HG03442 (cell line): ENCODE results near the gene POLN.

ENCODE experiments used
- ATAC-seq: cut with Tn5 transposase; IDR thresholded peaks from one replicate; pipeline ENCODE4 v1.9.1; 2021; ENCODE audit warnings: mild to moderate bottlenecking, moderate library complexity; ENCODE audit not compliant: unreplicated experiment

POLN gene

DNA sequence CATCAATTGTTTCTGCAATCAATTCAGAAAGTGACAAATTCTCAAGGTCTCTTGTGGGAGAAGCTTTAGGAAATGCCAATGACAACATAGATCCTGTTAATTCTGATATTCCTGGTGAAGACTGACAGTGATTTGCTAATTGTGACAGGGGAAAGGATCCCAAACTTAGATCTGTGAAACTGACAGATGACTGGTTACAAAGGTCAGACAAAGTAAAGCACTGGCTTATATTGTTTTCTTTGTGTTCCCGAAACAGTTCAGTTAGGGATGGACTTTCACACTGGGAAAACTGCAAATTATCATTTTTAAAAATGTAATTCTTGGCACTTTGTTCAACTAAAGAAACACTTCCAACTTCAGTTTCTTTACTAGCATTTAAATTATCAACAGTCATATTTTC is 152.7 kb downstream of the POLN start:
- no peak for ATAC-seq

DNA sequence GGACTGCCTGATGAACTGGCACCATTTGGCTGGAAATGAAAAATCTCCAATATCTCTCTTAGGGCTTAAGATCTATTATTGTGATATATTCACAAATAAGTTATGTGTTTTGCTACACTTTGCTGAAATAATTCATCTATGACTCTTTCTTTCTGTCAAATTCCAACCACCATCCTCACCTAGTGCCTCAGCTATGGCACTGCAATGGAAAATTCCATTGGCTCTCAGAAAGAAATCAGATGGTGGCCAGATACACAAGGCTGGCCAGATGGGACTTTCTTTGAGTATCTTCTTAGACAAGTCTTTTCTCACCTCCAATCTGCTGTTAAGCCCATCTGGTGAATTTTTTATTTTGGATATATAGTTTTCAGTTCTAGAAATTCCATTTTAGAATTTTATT is 154.8 kb downstream of the POLN start:
- ATAC-seq, result no peak

DNA sequence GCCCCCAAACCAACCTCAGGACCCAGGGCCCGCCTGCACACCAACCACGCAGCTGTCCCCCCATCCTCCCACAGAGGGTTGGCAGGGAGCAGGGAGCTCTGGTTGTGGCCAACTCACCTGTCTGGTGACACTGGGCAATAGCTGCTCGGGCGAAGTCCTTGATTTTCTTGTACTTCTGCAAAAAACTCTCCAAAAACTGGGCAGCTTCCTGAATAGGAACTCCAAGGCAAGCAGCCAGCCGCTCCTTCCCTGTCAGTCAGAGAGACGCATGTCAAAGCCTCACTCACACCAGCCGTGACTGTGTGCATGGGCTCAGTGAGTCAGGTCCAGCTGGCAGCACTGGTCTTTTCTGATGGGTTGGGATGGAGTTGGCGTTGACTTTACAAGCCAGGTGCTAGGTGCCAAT is 156.4 kb downstream of the POLN start:
- ATAC-seq, result no peak

DNA sequence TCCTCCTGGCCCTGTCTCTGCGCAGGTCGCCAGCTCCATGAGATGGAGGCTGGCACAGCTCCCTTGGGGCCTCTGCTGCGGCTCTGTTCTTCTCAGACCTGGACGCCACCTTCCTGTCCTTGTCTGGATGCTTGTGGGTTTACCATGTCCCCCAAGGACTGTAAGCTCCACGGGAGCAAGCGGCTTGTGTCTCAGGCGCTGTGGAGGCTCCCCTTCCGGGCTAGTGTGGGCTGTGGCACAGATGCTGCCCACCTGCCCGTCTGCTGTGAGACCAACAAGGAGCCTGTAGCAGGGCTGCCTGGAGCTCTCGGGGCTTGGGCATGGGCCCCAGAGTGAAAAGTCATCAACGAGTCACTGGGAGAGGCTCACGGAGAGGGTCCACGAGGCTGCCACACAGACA is 157.6 kb downstream of the POLN start:
- no peak for ATAC-seq

DNA sequence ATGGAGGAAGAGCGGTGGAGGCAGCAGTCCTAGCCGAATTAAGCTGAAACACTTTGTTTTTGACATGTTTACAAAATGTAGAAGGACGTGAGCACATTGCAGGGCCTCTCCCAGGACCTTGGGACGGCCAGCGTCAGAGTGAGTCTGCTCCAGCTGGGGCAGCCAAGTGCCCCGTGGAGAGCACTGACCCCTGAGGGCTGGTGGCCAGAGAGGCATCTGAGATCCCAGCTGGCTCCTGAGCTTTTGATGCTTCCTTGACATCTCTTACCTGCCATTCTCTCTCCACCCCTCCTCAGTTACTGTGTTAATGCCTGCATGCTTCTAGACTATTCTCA is 158.1 kb downstream of the POLN start:
- no peak for ATAC-seq

DNA sequence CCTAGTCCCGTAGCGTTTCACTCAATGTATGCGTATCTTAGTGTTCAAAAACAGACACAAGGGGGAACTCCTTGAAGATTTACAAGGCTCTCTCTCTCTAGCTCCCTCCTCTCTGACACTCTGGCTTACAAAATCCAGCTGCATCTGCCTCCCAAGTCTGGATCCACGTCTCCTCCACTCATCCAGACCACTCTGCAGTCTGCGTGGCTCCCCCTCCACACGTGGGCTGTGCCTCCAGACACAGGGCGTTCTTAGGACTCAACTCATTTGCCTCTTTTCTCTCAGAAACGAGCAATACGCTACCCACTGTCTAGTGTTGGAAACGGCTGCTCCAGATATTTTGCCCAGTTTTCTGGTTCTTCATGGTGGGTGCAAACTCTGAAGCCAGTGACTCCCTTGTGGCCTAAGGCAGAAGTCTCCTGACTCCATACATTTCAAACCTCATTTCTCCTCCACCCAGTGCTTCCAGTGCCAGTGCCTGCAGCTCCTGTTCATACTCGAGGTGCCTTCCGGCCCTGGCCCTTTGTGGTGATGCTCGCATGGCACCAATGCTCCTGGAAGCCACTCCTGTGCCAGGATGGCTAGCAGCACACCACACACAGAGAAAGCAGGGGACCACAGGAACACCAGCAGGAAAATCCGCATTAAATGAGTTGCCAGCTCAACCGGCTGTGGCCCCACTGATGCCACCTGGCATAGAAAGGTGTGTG is 158.7 kb downstream of the POLN start:
- no peak for ATAC-seq

DNA sequence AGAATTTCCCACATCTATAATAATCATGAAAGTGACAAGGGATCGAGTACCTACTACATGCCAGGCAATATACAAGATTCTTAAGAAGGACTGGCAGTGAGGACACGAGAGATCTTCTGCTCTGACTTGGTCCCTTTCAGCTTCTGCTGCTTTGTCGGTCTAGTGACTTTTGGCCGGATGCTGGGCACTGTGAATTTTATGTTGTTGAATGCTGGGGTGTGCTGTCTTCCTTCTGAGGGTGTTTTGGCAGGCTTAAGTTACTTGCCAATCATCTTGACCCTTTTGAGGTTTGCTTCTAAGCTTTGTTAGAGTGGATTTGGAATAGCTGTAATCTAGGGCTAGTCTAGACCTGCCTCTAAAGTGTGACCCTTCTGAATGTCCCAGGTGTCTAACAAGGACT is 159.3 kb downstream of the POLN start:
- ATAC-seq, result no peak

DNA sequence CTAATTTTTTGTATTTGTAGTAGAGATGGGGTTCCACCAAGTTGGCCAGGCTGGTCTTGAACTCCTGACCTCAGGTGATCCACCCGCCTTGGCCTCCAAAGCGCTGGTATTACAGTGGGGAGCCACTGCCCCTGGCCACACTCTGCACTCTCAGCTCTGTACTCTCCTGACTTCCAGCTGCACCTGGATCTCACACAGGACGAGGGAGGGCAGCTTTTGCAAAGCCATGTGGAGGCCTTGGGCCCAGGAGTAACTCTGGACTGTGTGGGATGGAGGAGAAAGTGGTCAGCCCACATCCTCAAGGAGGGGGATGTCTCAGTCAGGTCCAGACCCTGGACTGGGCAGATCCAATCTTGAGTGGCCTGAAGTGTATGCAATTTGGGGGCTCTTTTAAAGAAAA is 159.8 kb downstream of the POLN start:
- ATAC-seq, result no peak

DNA sequence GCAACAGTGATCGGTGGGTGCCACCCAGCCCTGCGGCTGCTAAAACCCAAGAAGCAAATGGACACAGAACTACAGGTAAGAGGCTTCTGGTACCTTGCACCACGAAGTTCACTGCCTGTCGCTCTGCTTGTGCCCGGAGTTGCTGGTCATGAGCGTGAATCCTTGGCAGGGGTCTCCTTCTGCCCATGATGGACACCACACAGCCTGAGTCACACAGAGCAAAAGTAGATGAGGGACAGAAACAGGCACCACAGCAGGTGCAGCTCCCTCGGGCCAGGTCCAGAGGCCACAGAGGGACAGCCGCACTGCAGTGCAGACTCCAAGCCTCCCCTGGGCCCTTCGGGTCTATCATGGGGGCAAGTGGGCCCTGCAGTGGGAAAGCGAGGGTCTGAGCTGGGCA is 160.4 kb downstream of the POLN start:
- ATAC-seq, result no peak

DNA sequence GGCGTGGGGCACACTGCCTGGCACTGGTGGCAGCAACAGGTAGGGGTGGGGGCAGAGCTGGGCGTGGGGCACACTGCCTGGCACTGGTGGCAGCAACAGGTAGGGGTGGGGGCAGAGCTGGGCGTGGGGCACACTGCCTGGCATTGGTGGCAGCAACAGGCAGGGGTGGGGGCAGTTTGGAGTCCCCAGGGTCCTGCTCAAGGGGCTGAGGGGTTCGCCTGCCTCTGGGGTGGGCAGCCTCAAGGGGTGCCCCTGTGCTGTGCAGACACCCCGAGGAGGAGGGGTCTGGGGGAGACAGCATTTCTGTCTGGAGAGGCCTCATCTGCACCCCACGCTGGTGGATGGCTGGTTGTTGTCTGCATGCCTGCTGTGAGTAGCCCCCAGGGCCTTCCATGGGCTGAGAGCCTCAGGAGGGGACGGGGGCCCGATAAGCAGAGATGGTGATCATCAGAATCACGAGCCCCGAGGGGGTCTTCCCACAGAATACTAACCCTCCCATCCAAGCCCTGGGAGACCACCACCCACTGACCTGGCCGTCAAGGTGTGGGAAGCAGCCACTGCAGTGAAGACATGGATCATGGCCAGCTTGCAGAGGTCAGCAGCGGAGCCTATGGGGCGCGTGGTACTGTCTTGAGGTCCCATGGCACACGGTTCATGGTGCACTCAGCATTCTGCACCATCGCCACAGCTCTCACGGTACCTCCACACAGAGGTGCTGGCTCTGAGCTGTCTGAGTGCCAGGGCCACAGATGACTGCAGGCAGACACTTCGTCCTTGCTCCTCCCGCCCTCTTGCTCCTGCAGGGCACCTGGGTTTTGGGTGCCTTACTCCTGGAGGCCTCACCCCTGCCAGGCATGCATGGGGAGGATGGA is 161.3 kb downstream of the POLN start:
- no peak for ATAC-seq

DNA sequence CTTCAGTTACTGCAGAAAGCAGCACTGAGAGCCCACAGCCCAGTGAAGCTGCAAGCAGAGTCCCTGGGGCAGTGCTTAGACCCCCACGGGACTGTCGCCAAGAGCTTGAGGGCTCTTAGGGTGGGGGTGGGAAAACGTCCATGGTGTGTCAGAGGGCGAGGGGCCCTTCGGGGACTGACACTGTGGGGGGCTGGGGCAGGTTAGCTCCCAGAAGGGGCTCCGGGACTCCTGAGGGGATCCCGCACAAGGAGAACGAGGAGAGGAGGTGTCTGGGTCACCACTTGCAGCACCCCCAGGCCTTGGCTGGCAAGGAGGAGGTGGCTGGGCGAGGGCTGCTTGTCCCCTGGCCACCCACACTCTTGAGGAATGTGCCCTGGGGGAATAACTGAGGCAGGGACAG is 162.0 kb downstream of the POLN start:
- no peak for ATAC-seq

DNA sequence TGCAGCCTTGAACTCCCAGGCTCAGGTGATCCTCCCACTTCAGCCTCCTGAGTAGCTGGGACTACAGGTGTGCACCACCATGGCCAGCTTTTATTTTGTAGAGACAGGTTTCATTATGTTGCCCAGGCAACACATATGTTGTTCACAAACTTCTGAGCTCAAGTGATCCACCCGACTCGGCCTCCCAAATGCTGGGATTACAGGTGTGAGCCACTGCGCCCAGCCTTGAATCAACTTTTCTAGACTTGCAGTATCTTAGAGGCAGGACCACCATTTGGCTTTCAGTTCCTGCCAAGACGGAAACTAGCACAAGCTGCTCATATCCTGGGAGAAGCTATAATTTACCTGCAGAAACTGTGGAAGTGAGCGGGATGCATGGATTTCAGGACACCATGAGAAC is 162.9 kb downstream of the POLN start:
- ATAC-seq, result no peak

DNA sequence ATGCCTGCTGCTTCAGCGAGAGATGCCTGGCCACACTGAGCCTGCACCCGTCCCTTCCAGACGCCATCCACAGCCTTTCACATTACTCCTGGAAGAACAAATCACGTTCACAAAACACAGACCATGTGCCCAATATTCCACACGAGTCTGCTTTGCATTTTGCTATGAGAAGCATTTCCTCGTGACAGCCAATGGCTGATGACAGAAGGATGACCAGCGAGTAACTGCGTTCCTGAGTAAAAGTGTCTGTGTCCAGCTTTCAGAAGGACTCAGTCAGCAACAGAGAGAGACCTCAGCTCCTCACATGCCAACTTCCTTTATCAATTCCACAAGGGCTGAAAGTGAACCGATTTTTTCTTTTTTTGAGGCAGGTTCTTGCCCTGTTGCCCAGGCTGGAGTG is 163.3 kb downstream of the POLN start:
- ATAC-seq, result no peak

DNA sequence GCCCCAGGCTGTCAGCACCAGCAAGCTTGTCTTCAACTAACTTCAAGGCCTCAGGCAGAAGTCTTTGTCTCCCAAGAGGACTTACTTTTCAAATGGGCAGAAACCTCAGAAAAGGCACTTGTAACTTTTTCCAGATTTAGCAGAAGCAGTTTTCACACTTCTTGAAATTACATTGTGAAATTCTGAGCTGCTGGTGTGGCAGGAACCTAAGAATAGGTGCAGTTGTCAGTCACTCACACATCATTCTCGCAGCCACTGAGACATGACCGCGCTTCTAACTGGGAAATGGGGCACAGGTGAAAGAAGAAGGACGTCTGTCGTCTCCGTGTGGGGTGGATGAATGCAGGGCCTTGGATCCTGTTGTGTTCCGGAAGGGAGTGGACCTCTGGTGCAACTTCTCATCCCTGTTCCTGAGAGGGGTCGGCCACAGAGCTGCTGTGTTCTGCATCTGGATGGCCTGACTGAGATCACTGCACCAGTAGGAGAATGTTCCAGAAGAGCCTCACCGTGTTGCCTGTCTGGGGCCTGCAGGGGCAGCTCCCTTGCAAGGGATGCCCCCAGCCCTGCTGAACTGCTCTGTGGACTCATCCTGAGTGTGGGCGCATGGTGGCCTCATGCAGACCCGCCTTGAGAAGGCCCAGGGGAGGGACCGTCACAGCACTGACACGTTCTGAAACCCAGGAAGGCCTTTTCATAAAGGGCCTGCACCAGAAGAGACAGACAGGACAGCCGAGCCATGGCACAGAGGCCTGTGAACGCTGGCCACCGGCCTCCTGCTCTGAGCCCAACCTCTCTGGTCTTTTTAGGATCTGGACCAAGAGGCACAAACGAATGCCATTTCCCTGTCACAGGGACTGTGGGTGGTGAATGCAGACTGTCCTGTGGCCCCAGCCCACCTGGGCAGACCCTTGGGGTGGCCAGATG is 164.1 kb downstream of the POLN start:
- ATAC-seq, result no peak

DNA sequence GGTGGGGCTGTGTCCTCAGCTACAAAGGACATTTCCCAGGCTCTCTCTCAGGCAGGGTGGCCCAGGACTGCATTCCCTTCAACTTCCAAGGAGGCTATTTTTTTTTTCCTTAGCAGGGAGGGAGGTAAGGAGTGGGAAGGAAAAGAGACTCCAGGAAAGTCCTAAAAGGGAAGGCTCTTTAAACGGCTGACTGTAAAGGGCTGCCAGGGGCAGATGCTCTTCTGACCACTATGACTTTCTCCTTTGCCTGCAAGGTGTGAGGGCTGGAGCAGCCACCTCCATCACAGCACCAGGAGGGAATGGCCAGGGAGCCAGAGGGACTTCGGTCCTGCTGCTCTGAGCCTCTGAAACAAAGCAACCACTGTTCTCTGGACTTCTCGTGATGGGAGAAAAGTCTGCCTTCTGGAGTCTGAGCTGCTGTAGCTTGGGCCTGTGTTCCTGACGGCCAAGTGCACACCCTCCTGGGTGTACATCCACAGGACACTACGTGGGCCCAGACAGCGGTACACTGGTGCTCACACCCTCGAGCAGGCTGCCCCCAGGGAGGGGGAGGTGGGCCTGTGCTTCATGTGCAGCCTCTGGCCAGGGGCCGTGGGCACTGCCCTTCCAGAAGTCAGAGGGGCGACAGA is 164.9 kb downstream of the POLN start:
- ATAC-seq, result no peak

DNA sequence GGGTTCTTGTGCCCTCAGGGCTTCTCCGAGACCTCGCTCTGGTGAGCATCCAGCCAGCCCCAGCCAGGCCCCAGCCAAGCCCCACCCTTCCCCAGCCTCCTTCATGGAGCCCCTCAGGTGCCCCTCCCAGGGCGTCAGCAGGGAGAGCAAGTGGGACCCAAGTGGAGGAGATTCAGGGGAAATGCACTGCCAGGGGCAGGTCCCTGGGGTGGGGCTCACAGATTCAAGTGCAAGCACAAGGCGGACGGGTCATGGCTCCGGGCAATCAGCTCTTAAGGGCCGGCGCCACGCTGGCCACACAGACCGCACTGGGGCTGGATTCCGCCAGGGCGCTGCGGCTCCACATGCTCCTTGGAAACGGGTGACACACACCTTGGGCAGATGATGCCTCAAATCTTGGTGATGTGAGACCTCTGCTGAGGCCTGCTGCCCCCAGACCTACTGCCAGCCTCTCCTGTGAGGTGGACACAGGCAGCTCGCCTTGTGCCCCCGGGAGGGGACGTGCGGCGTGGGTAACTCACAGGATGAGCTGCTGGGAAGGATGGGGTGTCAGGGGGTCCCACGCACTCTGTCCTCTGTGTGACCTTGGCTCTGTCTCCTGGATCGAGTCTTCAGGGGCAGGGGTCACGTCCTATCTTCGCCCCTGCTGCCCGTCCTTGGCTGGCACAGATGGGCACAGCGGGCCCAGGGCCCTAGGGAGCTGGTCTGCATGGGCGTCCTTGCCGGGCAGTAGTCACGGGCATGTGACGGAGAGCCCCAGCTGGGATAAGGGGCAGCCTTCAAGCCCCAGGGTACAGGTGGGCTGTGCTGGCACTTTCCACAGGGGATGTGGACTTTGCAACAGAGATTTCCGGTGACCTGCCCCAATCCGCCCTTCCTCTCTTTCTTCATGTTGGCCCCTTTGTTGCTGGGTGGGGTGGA is 165.7 kb downstream of the POLN start:
- ATAC-seq, result no peak

DNA sequence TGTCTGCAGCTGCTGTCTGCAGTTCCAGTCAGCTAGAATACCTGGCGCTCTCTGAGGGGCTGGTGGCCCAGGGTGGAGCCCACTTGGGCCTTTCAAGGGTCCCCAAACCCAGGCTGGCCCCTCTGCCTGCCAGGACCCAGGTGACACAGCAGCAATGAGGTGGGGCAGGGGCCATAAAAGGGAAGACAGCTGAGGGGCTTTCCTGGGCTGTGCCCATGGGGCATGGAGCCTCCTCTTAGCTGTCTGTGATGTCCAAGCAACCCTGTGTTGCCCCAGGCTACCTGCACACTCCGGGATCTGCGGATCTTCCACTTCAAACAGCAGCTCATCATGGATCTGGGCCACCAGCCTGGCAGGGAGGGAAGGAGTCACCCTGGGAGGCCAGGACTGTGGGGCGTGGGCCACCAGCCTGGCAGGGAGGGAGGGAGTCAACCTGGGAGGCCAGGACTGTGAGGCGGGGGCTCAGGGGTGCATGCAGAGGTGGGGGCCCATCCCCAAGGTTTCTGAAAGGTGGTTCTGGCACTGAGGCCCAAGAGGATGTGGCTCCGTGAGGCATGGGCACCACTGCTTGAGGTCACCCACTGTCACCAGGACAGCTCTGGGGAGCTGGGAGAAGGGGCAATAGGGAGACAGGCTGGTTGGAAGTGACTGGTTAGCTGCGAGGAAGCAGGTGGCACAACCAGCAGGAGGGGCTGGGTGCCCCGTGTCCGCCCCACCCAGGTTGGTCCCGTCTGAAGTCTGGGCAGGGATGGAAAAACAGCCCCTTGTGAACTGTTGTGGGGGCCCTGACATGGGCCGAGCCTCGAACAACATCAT is 166.5 kb downstream of the POLN start:
- no peak for ATAC-seq

DNA sequence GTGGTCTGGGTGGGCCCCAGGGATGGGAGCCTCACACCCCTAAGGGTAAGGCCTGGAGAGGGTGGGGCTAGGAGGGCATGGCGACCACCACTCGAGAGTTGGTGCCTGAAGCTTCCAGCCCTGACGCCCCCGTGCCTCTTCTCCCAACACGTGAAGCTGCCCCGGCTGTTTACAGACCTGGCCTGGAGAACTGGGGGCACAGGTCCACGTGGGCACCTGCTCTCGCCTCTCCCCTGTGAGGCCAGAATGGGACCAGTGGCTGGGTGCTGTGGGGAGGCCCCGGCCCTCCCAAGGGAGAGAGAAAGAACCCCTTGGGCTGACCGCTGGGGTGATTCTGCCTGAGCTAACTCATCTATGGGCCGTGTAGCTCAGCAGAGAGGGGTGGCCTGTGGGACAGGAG is 167.3 kb downstream of the POLN start:
- ATAC-seq, result no peak

DNA sequence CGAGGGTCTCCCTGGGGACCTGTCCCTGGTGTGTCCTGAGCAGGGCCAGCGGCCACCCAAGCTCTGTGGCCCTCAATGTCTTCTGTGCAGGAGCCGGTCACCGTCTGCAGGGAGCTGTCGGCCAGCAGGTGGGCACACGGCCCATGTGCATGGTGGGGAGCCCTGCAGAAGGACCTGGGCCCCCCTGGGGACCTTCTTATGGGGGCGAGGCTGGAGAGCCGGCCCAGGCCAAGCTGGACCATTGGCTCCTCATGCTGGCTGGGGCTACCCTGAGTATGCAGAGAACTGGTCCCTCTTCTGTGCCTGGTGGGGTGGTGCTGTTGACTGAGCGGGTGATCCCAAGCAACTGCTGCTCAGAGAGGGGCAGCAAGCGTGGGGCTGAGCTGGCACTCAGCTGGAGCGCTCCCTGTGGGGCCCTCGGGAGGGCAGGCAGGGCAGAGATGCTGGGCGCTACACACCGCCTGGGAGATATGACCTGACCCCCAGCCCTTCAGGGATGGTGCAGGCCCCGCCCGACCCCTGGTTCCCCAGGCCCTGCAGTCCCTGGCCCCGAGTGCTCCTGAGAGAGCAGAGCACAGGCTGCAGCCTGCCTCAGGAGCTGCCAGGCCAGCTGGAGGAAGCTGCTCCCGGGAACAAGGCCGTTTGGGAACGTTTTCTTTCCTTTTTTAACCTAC is 168.0 kb downstream of the POLN start:
- no peak for ATAC-seq
